Ovary (tissue), 3 donors: Measurements from ENCODE around the gene HPCAL1.

Source experiments
- POLR2A ChIP-seq: fragments of 450-650 bp; IDR thresholded peaks from one replicate; pipeline ENCODE4 v1.6.1; 2017; ENCODE audit warnings: antibody characterized with exemption, mild to moderate bottlenecking, moderate library complexity
- TF ChIP-seq, protein P1 (sequence below), 3 donors: fragments of 450-650 bp in 2 of 3; fragments of 200-600 bp in 1 of 3; IDR thresholded peaks; one replicate each; pipeline versions ENCODE4 v1.5.1 to v1.8.0; 2016 to 2022; ENCODE audit warnings: antibody characterized with exemption in 3 of 3, mild to moderate bottlenecking in 1 of 3
- donor health status: DM: no; HTN: no; CAD: no.

DNA sequence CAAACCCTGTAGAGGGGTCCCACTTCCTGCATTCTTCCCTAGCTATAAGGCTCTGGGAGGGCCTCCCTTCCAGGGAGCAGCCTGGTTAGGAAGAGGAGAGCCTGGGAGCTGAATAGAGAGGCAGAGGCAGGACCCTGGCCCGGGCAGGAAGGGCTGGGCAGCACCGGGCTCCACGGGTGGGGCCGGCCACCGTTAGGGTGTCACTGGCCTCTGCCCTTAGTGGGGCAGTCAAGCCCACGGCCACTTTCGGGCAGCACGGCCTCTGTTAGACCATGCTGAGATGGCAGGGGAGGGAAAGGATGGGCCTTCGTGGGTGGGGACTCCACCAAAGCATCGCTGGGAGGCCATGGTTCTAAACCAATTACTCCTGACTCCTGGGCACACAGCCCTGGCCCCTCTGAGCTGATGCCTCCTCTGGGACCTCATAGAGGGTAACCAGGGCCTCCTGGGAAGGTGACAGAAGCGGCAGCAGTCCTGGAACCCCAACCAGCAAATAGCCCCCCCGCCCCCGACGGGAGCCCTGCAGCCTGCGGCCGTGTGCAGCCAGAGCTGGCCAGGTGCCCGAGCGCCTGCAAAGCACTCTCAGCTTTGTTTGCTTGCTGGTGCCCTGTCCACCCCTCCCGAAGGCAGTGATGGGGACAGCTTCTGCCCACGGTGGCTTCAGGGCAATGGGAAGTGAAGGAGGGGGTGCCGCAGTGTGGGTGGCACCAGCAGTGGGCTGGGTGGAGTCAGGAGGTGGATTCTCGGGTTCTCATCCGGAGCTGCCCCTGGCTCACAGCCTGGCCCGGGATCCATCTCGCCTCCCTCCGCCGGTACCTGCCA, 16.3 kb upstream of the HPCAL1 start:
- no peak for TF ChIP-seq POLR2A
- TF ChIP-seq, protein P1, sequence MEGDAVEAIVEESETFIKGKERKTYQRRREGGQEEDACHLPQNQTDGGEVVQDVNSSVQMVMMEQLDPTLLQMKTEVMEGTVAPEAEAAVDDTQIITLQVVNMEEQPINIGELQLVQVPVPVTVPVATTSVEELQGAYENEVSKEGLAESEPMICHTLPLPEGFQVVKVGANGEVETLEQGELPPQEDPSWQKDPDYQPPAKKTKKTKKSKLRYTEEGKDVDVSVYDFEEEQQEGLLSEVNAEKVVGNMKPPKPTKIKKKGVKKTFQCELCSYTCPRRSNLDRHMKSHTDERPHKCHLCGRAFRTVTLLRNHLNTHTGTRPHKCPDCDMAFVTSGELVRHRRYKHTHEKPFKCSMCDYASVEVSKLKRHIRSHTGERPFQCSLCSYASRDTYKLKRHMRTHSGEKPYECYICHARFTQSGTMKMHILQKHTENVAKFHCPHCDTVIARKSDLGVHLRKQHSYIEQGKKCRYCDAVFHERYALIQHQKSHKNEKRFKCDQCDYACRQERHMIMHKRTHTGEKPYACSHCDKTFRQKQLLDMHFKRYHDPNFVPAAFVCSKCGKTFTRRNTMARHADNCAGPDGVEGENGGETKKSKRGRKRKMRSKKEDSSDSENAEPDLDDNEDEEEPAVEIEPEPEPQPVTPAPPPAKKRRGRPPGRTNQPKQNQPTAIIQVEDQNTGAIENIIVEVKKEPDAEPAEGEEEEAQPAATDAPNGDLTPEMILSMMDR (IDR thresholded peaks at IDR 0.05), result no peak
